Central memory CD8-positive, alpha-beta T cell (primary cell): Measurements from ENCODE around the gene ISM1.

Source experiments
- ATAC-seq: fragments of 150-1000 bp; cut with Tn5 transposase; replicated peaks from 2 replicates; pipeline ENCODE4 v1.10.0; 2022; ENCODE audit warnings: mild to moderate bottlenecking, moderate FRiP score, moderate number of reproducible peaks; ENCODE audit not compliant: poor library complexity, severe bottlenecking; ENCODE audit errors: extremely low read depth
- DNase-seq, 2 donors: peaks; one replicate each; pipeline ENCODE4 v3.0.0; 2021; ENCODE audit warnings: low spot score in 2 of 2
- H3K27ac Mint-ChIP-seq: one replicate; pipeline ENCODE4 v1.8.0; 2022; ENCODE audit warnings: low read depth, mild to moderate bottlenecking, moderate library complexity, mixed read lengths
- H3K27me3 Mint-ChIP-seq: one replicate; pipeline ENCODE4 v1.8.0; 2022; ENCODE audit warnings: mixed read lengths
- H3K36me3 Mint-ChIP-seq: one replicate; pipeline ENCODE4 v1.8.0; 2022; ENCODE audit warnings: mild to moderate bottlenecking, moderate library complexity, mixed read lengths; ENCODE audit not compliant: insufficient read depth
- H3K4me1 Mint-ChIP-seq: one replicate; pipeline ENCODE4 v1.8.0; 2022; ENCODE audit warnings: mixed read lengths
- H3K4me3 Mint-ChIP-seq: one replicate; pipeline ENCODE4 v1.8.0; 2022; ENCODE audit warnings: mild to moderate bottlenecking, moderate library complexity, mixed read lengths
- H3K9me3 Mint-ChIP-seq: one replicate; pipeline ENCODE4 v1.8.0; 2022; ENCODE audit warnings: mixed read lengths

The ISM1 gene

DNA sequence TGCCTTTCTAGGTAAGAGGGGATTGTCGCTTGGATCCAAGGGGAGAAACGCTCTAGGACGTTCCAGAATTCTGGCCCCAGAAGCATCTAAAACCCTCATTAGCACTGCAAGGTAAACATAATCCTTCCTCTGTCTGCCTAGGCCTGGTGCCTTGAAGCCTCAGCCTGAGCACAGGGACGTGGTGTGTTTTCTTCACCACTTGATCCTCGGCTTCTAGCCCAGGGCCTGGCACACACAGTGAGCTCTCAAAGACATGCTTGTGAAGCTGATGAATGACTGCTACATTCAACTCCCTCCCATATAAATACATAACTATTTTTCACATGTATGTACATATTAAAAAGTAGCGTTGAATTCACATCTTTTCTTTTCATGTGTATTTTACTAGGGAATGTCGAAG lies 100.3 kb downstream of the ISM1 start:
- DNase-seq: no peak
- Mint-ChIP-seq H3K27me3 (peaks cover 26% of the 10 kb centered on the region), H3K4me3 (no peak overlapping the region), H3K9me3 (no peaks in the 10 kb centered on the region), H3K36me3 (no peaks in the 10 kb centered on the region), H3K4me1 (peaks cover 4% of the 10 kb centered on the region), H3K27ac (no peak overlapping the region)
- ATAC-seq: no peak

DNA sequence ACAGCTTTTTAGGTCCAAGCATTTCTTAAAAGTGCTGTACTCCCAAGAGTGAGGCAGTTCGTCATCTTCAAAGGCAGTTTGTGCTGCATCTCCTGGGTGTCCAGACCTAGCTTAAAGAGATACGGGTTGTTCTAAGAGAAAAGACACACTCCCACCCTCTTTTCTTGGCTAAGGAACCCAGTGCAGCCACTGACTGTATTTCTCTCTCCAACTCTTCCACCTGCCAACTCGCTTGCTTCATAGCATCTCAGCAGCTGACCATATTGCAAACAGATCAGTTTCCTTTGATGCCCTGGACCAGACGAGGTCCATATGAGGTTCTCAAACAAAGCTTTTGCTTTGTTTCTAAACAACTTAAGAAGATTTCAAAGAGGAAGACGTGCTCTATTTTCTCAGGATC lies 101.1 kb downstream of the ISM1 start:
- Mint-ChIP-seq H3K27ac (no peak overlapping the region), H3K36me3 (no peaks in the 10 kb centered on the region), H3K9me3 (no peaks in the 10 kb centered on the region), H3K4me3 (no peak overlapping the region), H3K4me1 (peaks cover 4% of the 10 kb centered on the region), H3K27me3 (peaks cover 26% of the 10 kb centered on the region)
- ATAC-seq: no peak
- no peak for DNase-seq

DNA sequence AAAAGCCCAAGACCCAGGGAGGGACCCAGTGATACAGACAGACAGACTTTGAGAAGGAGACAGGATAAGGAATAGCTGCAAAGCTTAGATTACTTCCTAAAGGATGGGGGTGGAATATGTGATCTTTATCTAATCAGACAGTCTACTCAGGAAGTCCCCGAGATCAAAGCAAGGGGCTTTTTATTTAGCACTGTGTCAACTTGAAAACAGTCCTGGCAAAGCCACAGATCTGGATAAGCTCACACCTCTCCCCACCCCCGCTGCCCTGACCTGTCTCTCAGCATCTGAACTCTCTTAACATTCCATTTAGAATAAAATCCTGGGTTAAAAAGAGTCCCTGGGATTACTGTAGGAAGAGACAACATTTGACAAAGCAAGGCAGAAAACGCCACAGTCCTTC lies 101.5 kb downstream of the ISM1 start:
- peaks cover under 1% of the 10 kb centered on the region for H3K9me3 Mint-ChIP-seq
- H3K27ac Mint-ChIP-seq: no peak overlapping the region
- ATAC-seq (no peak), DNase-seq (no peak)
- peaks cover 26% of the 10 kb centered on the region for H3K27me3 Mint-ChIP-seq
- H3K4me1 Mint-ChIP-seq: peaks cover 4% of the 10 kb centered on the region
- H3K4me3 Mint-ChIP-seq: no peak overlapping the region
- no peaks in the 10 kb centered on the region for H3K36me3 Mint-ChIP-seq

DNA sequence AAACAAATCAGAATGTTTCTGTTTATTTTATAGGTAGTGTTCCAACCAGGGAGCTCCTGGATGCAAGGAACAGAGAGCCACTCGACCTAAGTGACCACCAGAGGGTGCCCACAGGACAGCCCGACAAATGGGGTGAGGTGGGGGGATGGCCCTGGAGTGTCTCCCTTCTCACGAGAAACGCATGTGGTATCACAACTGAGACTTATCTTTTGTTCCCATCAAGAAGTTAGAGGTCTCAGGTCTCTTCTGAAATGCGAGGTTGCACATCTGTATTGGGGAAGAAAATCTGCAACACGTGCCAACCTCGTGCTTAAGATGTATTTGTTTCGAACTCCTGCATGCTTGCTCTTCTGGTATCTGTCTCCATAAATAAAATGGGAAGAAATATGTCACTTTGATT lies 104.0 kb downstream of the ISM1 start:
- DNase-seq: no peak
- Mint-ChIP-seq H3K4me3 (no peak overlapping the region), H3K9me3 (peaks cover 9% of the 10 kb centered on the region), H3K4me1 (peaks cover 4% of the 10 kb centered on the region), H3K36me3 (no peaks in the 10 kb centered on the region), H3K27ac (no peak overlapping the region), H3K27me3 (peaks cover 26% of the 10 kb centered on the region)
- no peak for ATAC-seq

DNA sequence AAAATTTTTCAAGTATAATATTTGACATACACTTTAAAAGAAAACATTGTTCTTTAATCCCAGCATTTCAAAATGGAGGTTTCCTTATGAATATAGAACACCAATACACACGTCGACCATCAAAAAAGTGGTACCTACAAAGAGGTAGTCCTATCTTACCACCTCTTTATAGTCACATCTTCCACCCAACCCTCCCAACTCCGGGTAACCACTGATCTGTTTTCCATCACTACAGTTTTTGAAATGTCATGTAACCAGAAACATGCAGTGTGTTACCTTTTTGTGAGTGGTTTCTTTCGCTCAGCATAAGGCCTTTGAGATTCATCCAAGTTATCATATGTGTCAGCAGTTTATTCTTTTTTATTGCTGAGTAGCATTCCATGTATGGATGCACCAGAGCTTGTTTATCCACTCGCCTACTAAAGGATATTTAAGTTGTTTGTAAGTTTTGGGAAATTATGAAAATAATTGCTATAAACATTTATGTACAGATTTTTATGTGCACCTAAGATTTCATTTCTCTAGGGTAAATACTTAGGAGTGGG lies 104.8 kb downstream of the ISM1 start:
- Mint-ChIP-seq H3K36me3 (no peaks in the 10 kb centered on the region), H3K9me3 (peaks cover 9% of the 10 kb centered on the region), H3K27me3 (peaks cover 26% of the 10 kb centered on the region), H3K4me1 (peaks cover 4% of the 10 kb centered on the region), H3K4me3 (no peak overlapping the region), H3K27ac (no peak overlapping the region)
- DNase-seq (no peak), ATAC-seq (no peak)

DNA sequence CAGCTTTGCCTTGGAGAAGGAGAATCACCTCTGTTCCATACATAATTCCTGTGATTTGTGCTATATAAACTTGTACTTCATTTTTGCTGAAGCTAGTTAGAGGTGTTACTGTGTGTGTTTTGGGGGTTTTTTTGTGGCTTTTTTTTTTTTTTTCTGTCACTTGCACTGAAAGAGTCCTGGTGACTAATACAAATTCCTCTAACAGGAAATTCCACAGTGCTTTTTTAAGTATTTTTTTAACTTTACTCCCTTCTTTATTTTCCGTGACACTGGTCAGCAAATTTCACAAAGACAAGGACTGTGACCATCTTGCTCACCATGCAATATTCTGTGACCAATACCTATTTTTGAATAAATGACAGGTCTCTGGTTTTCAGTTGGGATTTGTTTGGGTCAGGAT lies 110.5 kb downstream of the ISM1 start:
- Mint-ChIP-seq H3K4me3 (no peak overlapping the region), H3K36me3 (no peaks in the 10 kb centered on the region), H3K9me3 (peaks cover 9% of the 10 kb centered on the region), H3K27ac (no peak overlapping the region), H3K4me1 (no peaks in the 10 kb centered on the region), H3K27me3 (peaks cover 8% of the 10 kb centered on the region)
- DNase-seq (no peak), ATAC-seq (no peak)

DNA sequence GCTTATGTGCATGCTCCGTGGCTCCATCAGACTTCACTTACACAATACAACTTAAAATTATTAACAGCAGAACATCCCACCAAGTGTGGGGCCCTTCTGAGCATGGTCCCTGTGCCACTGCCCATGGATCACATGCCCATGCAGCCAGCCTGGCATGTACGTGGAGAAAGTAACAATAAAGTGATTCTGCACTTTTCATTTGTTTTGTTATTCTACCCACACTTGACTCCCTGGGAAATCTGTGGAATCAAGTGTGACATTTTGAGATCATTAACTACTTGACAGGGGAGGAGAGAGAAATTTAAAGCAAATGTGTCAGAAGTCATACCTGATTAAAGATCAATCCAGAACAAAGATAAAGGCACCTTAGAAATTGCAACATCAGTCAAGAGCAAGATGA lies 112.0 kb downstream of the ISM1 start:
- peaks cover 4% of the 10 kb centered on the region for H3K9me3 Mint-ChIP-seq

DNA sequence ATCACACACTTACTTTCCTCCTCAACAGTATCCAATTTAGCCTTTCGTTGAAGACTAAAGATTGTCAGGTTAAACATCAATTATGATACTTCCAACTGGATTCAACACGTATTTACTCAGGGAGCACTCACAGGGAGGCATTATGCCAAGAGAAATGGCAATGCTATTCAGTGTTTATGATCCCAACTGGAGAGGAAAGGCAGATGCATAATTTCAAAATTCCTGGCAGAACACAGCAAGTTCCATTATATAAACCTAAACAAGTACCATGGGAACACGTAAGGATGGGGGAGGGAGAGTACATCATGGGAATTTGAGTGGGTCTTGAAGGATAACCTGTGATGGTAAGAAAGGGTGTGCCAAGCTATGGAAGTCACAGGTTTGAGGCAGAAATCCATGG lies 112.7 kb downstream of the ISM1 start:
- peaks cover 8% of the 10 kb centered on the region for H3K27me3 Mint-ChIP-seq
- no peaks in the 10 kb centered on the region for H3K36me3 Mint-ChIP-seq
- no peak overlapping the region for H3K27ac Mint-ChIP-seq
- no peaks in the 10 kb centered on the region for H3K9me3 Mint-ChIP-seq
- no peak for ATAC-seq
- H3K4me3 Mint-ChIP-seq: no peak overlapping the region
- no peaks in the 10 kb centered on the region for H3K4me1 Mint-ChIP-seq
- no peak for DNase-seq

More for the DNA sequence above, 112.0 kb downstream of the ISM1 start:
- Mint-ChIP-seq H3K27me3 (peaks cover 8% of the 10 kb centered on the region), H3K36me3 (no peaks in the 10 kb centered on the region), H3K27ac (no peak overlapping the region), H3K4me3 (no peak overlapping the region), H3K4me1 (no peaks in the 10 kb centered on the region)
- ATAC-seq: no peak
- no peak for DNase-seq

DNA sequence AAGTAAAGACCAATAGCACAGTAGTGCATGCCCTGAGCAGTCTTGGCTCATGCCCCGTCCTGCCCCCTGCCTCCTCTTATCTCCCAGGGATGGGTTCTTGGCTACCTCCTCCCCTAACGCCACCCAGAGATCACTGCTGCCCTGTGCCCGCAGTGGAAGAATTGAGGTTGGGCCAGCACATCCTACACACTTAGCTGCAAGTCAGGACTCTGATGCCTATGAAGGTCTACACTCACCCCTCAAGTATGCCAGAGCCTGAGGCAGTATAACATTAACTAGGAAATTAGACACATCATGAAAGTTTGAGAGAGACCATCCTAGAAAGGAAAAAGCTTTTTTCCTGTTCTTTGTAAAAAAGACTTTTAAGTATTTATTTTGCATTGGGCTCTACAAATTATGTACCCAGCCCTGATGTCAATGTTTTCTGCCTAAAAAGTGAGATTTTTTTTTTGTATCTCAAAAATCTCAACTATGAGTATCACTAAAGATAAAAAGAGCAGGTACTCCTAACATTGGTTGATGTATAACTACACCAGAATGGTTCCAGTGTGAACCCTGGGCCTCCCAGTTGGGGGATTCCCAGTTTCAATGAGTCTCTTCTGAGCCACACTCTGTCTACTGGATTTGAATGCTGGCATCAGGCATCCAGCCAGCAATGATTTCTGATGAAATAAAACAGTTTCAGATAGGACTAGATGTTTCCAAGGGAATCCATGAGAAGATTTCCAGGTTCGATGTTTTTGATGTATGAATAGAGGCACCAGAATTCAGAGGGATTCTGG lies 115.4 kb downstream of the ISM1 start:
- Mint-ChIP-seq H3K9me3 (no peaks in the 10 kb centered on the region), H3K36me3 (no peaks in the 10 kb centered on the region), H3K27me3 (peaks cover 8% of the 10 kb centered on the region), H3K27ac (no peak overlapping the region), H3K4me1 (no peaks in the 10 kb centered on the region), H3K4me3 (no peak overlapping the region)
- ATAC-seq (no peak), DNase-seq (no peak)

DNA sequence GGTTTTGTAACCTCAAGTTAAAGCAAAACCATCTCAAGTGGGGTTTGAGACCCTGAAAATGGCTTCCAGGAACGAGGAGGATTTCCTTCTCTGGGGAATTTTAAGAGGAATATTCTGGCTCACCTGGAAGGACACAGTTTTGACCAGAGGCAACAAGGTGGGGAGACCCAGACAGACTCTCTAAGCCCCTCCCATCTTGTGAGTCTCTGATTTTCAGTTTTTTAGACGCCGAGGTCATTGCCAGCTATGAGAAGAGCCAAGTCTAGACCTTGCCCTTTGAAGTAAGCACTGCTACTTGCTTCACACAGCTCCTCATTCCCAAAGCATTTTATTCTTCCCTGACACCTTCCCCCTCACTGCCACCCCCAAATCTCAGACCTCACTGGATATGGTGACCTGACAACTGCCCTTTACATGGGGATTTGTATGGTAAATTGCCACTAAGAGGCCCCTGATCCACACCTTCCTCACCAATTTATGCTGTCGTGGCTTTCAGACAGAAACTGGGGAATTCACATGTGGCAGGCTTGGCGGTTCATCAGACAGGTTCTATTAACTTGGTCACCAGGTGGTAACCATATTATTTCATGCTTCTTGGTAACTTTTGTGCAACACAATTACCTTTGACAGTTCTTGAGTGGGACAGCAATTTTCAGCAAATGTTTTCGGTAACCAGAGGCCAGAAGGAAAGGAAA lies 116.2 kb downstream of the ISM1 start:
- H3K27ac Mint-ChIP-seq: no peak overlapping the region
- no peak for ATAC-seq
- H3K27me3 Mint-ChIP-seq: peaks cover 8% of the 10 kb centered on the region
- DNase-seq: no peak
- H3K36me3 Mint-ChIP-seq: no peaks in the 10 kb centered on the region
- no peaks in the 10 kb centered on the region for H3K9me3 Mint-ChIP-seq
- no peak overlapping the region for H3K4me3 Mint-ChIP-seq
- H3K4me1 Mint-ChIP-seq: no peaks in the 10 kb centered on the region

DNA sequence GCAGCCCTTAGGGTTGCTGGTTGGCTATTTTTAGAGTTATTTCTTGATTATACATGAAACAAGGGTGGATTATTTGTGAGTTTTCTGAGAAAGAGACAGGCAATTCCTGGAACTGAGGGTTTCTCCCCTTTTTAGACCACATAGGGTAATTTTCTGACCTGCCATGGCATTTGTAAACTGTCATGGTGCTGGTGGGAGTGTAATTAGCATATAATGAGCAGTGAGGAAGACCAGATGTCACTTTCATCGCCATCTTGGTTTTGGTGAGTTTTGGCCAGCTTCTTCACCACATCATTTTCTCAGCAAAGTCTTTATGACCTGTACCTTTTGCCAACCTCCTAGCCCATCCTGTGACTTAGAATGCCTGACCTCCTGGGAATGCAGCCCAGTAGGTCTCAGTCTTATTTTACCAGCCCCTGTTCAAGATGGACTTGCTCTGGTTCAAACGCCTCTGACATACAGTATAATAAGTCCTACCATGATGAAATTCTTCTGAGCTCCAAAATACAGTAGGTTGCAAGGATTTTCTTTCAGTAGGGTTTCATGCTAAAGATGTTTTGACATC lies 117.1 kb downstream of the ISM1 start:
- no peak for ATAC-seq
- Mint-ChIP-seq H3K27me3 (peaks cover 2% of the 10 kb centered on the region), H3K9me3 (no peaks in the 10 kb centered on the region), H3K36me3 (no peaks in the 10 kb centered on the region), H3K27ac (no peak overlapping the region), H3K4me3 (no peak overlapping the region), H3K4me1 (no peaks in the 10 kb centered on the region)
- no peak for DNase-seq

DNA sequence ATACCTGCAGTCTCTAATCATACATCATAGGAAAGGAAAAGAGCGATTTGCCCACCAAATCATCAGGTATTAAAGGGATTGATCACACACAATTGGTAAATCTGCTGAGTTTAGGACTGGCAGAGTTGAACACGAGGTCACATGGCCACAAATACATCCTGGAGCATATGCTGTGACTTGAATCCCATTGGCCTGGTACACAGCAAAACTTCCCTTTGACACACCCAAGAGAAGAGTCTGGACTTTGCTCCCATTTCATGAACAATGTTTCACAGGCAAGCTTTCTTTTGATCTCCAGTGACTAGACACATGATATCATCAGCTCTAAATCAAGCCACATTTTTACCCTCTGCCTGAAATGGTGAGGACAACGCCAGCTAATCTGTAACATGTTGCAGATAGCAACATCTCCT lies 117.9 kb downstream of the ISM1 start:
- no peaks in the 10 kb centered on the region for H3K27me3 Mint-ChIP-seq
- H3K27ac Mint-ChIP-seq: no peak overlapping the region
- H3K4me1 Mint-ChIP-seq: no peaks in the 10 kb centered on the region
- DNase-seq: no peak
- peaks cover 2% of the 10 kb centered on the region for H3K9me3 Mint-ChIP-seq
- H3K4me3 Mint-ChIP-seq: no peak overlapping the region
- ATAC-seq: no peak
- no peaks in the 10 kb centered on the region for H3K36me3 Mint-ChIP-seq

DNA sequence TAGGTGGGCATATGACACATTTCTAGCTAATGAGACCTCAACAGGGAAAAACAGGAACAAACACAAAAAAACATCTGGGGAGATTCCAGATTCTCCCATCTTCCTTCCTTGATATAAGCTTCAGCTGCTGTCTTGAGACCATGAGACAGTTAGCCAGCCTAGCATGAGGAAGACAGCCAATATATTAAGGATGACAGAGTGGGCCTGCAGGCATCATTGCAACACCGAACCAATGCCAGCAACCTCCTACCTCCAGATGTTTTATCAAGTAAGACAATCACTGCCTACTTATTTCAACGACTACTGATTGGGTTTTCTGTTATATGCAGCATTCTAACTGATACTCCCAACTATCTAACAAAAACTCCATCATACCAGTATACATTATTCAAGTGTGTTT lies 119.0 kb downstream of the ISM1 start:
- Mint-ChIP-seq H3K9me3 (peaks cover 3% of the 10 kb centered on the region), H3K4me1 (no peaks in the 10 kb centered on the region), H3K36me3 (no peaks in the 10 kb centered on the region), H3K27me3 (no peaks in the 10 kb centered on the region), H3K27ac (no peak overlapping the region), H3K4me3 (no peak overlapping the region)
- DNase-seq (no peak), ATAC-seq (no peak)
